GM12874 (cell line): ENCODE measurements around the gene PCDHB3.

ENCODE experiments used
- CTCF ChIP-seq: IDR thresholded peaks from 2 replicates; pipeline ENCODE4 v1.5.1; 2011; ENCODE audit warnings: low read depth, mild to moderate bottlenecking, control low read depth, low read length, moderate library complexity; ENCODE audit not compliant: insufficient read depth

PCDHB3 gene

DNA sequence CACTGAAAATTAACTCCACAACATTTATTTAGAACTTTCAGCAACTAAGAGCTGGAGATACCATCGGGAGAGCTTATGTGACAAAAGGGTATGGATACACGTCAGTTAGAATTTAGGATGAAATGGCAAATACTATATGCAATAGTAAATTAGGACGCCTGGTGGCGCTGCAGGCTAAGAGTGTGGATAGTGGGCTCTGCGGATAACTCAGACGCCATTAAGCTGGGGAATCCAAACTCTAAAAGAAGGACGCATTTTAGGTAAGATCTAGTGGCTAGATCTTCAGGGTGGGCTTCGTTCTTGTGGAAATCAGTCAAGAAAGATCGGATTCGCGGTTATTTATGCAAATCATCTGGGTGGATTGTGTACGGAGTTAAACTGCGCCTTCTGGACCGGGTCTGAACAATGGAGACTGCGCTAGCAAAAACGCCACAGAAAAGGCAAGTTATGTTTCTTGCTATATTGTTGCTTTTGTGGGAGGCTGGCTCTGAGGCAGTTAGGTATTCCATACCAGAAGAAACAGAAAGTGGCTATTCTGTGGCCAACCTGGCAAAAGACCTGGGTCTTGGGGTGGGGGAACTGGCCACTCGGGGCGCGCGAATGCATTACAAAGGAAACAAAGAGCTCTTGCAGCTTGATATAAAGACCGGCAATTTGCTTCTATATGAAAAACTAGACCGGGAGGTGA lies 34.9 kb downstream of the PCDHB3 start, which contains the start of gene PCDHB5:
Gene PCDHB5, plus strand, starts transcription at position 177 of the 688 bp plus-strand sequence. Its CDS starts 229 bp downstream, at position 406.
- peak; percentile 9; the same call in 1 of the 2 replicates for TF ChIP-seq CTCF

DNA sequence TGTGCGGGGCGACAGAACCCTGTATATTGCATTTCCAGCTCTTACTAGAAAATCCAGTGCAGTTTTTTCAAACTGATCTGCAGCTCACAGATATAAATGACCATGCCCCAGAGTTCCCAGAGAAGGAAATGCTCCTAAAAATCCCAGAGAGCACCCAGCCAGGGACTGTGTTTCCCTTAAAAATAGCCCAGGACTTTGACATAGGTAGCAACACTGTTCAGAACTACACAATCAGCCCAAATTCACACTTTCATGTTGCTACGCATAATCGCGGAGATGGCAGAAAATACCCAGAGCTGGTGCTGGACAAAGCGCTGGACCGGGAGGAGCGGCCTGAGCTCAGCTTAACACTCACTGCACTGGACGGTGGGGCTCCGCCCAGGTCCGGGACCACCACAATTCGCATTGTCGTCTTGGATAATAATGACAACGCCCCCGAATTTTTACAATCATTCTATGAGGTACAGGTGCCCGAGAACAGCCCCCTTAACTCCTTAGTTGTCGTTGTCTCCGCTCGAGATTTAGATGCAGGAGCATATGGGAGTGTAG lies 35.5 kb downstream of the PCDHB3 start:
- TF ChIP-seq CTCF, result no peak

DNA sequence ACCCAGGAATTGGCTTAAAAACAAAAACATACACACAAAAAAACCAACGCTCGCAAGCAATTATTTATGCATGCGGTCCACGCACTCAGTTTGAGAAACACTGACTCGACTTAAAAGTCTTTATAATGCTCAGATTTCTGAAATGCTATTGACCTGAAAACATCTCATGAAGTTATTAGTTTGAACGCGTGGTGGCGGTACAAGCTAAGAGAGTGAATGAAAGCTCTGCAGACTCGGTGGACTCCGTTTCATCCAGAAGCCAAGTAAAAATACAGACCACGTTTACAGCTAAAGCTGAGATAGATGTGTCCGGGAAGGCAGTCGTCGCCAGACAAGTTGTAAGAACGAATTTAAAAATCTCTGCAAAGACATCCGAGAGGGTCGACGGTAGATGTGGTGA lies 49.5 kb downstream of the PCDHB3 start, which contains the start of gene PCDHB6:
Gene PCDHB6, plus strand, starts transcription at position 246 of the 400 bp plus-strand sequence. CDS start 201 bp downstream, outside the sequence.
- TF ChIP-seq CTCF, result no peak

GRCh38 chr5:141150224-141150992 lies 50.1 kb downstream of the PCDHB3 start:
- no peak for TF ChIP-seq CTCF

DNA sequence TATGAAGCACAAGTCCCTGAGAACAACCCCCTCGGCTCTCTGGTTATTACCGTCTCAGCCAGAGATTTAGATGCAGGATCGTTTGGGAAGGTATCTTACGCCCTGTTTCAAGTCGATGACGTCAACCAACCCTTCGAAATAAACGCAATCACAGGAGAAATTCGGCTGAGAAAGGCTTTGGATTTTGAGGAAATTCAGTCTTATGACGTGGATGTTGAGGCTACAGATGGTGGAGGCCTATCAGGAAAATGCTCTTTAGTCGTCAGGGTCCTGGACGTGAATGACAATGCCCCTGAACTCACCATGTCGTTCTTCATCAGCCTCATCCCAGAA lies 50.7 kb downstream of the PCDHB3 start:
- no peak for TF ChIP-seq CTCF
